Aorta (tissue), 5 donors: ENCODE measurements around the gene TYMS. TPM values are rescaled to one million over a fixed set of nuclear protein-coding genes. Genes with fewer than 3 reads are reported as not detected.

Experiments
- ATAC-seq: fragments of 200-7000 bp; cut with Tn5 transposase; one replicate; pipeline ENCODE4 v1.9.1; 2022; ENCODE audit warnings: moderate library complexity; ENCODE audit not compliant: low FRiP score
- DNase-seq, 2 donors: peaks; one replicate each; pipeline ENCODE4 v3.0.0-alpha.2; 2020
- H3K27ac ChIP-seq, 2 donors: one replicate each; pipeline ENCODE4 v1.5.1; 2013; ENCODE audit warnings: low read length in 2 of 2, mild to moderate bottlenecking in 2 of 2, moderate library complexity in 2 of 2, control low read depth in 1 of 2, inconsistent platforms in 1 of 2, low read depth in 1 of 2
- H3K27me3 ChIP-seq, 2 donors: one replicate each; pipeline ENCODE4 v1.6.1; 2013; ENCODE audit warnings: control low read depth in 1 of 2, low read length in 1 of 2, mild to moderate bottlenecking in 1 of 2, moderate library complexity in 1 of 2; ENCODE audit not compliant: insufficient read depth in 2 of 2, control insufficient read depth in 1 of 2
- H3K36me3 ChIP-seq, 2 donors: one replicate each; pipeline ENCODE4 v1.6.1; 2013; ENCODE audit warnings: control low read depth in 1 of 2, low read length in 1 of 2, mild to moderate bottlenecking in 1 of 2; ENCODE audit not compliant: insufficient read depth in 2 of 2, control insufficient read depth in 1 of 2
- H3K4me1 ChIP-seq, 2 donors: one replicate each; pipeline ENCODE4 v1.6.1; 2013; ENCODE audit warnings: low read length in 2 of 2, control low read depth in 1 of 2, mild to moderate bottlenecking in 1 of 2, moderate library complexity in 1 of 2; ENCODE audit not compliant: insufficient read depth in 2 of 2, control insufficient read depth in 1 of 2
- H3K4me3 ChIP-seq, 2 donors: one replicate each; pipeline ENCODE4 v1.5.1; 2013; ENCODE audit warnings: low read length in 2 of 2, control low read depth in 1 of 2, mild to moderate bottlenecking in 1 of 2
- H3K9me3 ChIP-seq: one replicate; pipeline ENCODE4 v1.6.1; 2013; ENCODE audit warnings: mild to moderate bottlenecking, low read length; ENCODE audit not compliant: control insufficient read depth
- WGBS, 2 donors: extraction: QIAGEN DNeasy Blood & Tissue Kit; methylation state at CpG; one replicate each; pipeline ENCODE4 v1.1.7; 2013; 5-methylcytosine and 5-hydroxymethylcytosine counted together
- intact Hi-C, 2 donors: fragments of 100-400 bp; cut with DNase I; formaldehyde crosslinking; loops; one replicate each; pipeline versions ENCODE4 v1.14.2 to v1.15.0; 2022
- polyA plus RNA-seq, 2 donors: library from polyadenylated mRNA; stranded (reverse); fragments of 200-250 nt; gene quantifications; one replicate each; pipeline ENCODE4 v1.2.3, GENCODE V29; 2013
- total RNA-seq, 2 donors: library from RNA; stranded (reverse); fragmentation: NEBNext Ultra II Directional; extraction: Animal tissue kit (Norgen Biotek cat#: 25700); gene quantifications; one replicate each; pipeline ENCODE4 v1.2.1, GENCODE V29; 2021
- donor health status: healthy with polysubstance abuse.
- donor health status: Bipolar disorder and iron deficiency.
- donor health status: DM: no; HTN: no; CAD: no.
- donor health status: DM: no; HTN: no; CAD: no.
- donor health status: DM: yes; HTN: yes; CAD: no.

Gene TYMS
- total and polyA plus RNA-seq, 4 donors, result 1.3 to 5.6 (median 4.3) TPM

- Histone ChIP-seq H3K4me1 (no peaks in the 10 kb centered on the region), H3K4me3 (no peak overlapping the region), H3K9me3 (no peaks in the 10 kb centered on the region), H3K27me3 (no peaks in the 10 kb centered on the region), H3K27ac (no peak overlapping the region), H3K36me3 (no peaks in the 10 kb centered on the region)
- ATAC-seq, result no peak
- intact Hi-C loops, result no loop called here
- no peak for DNase-seq
- 82 to 83% methylated on average over 2 of the region's 2 CpGs for WGBS, 2 donors
Observed at GRCh38 chr18:634551-635045, 22.9 kb upstream of the TYMS start.

- intact Hi-C loops, result no loop called here
- Histone ChIP-seq H3K27me3 (no peaks in the 10 kb centered on the region), H3K36me3 (no peaks in the 10 kb centered on the region), H3K27ac (no peak overlapping the region), H3K9me3 (no peaks in the 10 kb centered on the region), H3K4me1 (no peaks in the 10 kb centered on the region), H3K4me3 (no peak overlapping the region)
- ATAC-seq, result no peak
- 58 to 62% methylated on average over 8 of the region's 8 CpGs for whole genome bisulfite sequencing, 2 donors
- DNase-seq, result no peak
Observed at GRCh38 chr18:635171-635570, 22.3 kb upstream of the TYMS start.

GRCh38 chr18:641224-641623, 16.2 kb upstream of the TYMS start:
- intact Hi-C loops, result no loop called here
- WGBS, 2 donors, result 86 to 91% methylated on average over 6 of the region's 6 CpGs
- no peaks in the 10 kb centered on the region for H3K36me3 ChIP-seq
- ATAC-seq (no peak), DNase-seq (no peak)
- no peaks in the 10 kb centered on the region for H3K9me3 ChIP-seq
- no peak overlapping the region for H3K27ac ChIP-seq
- no peaks in the 10 kb centered on the region for H3K27me3 ChIP-seq
- H3K4me1 ChIP-seq, result no peaks in the 10 kb centered on the region
- H3K4me3 ChIP-seq, result no peak overlapping the region

GRCh38 chr18:644395-645004, 13.0 kb upstream of the TYMS start:
- DNase-seq, result no peak
- WGBS, 2 donors, result 35 to 44% methylated on average over 2 of the region's 2 CpGs
- H3K9me3 ChIP-seq, result no peaks in the 10 kb centered on the region
- no peak overlapping the region for H3K4me3 ChIP-seq
- H3K27me3 ChIP-seq, result no peaks in the 10 kb centered on the region
- no peak for ATAC-seq
- H3K36me3 ChIP-seq, result no peaks in the 10 kb centered on the region
- intact Hi-C loops, result no loop called here
- no peaks in the 10 kb centered on the region for H3K4me1 ChIP-seq
- H3K27ac ChIP-seq, result no peak overlapping the region

- Histone ChIP-seq H3K9me3 (no peaks in the 10 kb centered on the region), H3K27ac (no peak overlapping the region), H3K27me3 (no peaks in the 10 kb centered on the region), H3K36me3 (no peaks in the 10 kb centered on the region), H3K4me3 (no peak overlapping the region), H3K4me1 (no peaks in the 10 kb centered on the region)
- WGBS, 2 donors, result 90 to 96% methylated on average over 5 of the region's 5 CpGs
- ATAC-seq (no peak), DNase-seq (no peak)
- intact Hi-C loops, result no loop called here
Observed at GRCh38 chr18:647304-647703, 10.1 kb upstream of the TYMS start.

- intact Hi-C loops, result no loop called here
- Histone ChIP-seq H3K36me3 (no peaks in the 10 kb centered on the region), H3K27me3 (peaks cover 0 to under 1% of the 10 kb centered on the region in 2 donors), H3K27ac (no peak overlapping the region), H3K4me3 (no peak overlapping the region), H3K4me1 (no peaks in the 10 kb centered on the region), H3K9me3 (no peaks in the 10 kb centered on the region)
- WGBS, 2 donors, result 83 to 86% methylated on average over 5 of the region's 5 CpGs
- no peak for DNase-seq
- ATAC-seq, result no peak
Observed at GRCh38 chr18:649341-649740, 8.1 kb upstream of the TYMS start.

- ATAC-seq, result no peak
- H3K27ac ChIP-seq, result no peak overlapping the region
- intact Hi-C loops, result no loop called here
Observed at GRCh38 chr18:650428-650858, 7.0 kb upstream of the TYMS start.

GRCh38 chr18:652131-652530, 5.3 kb upstream of the TYMS start:
- Histone ChIP-seq H3K4me3 (no peak overlapping the region), H3K36me3 (no peaks in the 10 kb centered on the region), H3K9me3 (no peaks in the 10 kb centered on the region), H3K27me3 (peaks cover 0 to 2% of the 10 kb centered on the region in 2 donors), H3K27ac (no peak overlapping the region), H3K4me1 (no peaks in the 10 kb centered on the region)
- no peak for DNase-seq
- ATAC-seq, result no peak
- 51 to 60% methylated on average over 4 of the region's 4 CpGs for WGBS, 2 donors
- intact Hi-C loops, result no loop called here

More at GRCh38 chr18:650428-650858, 7.0 kb upstream of the TYMS start:
- peaks cover 0 to 2% of the 10 kb centered on the region in 2 donors for H3K27me3 ChIP-seq
- no peaks in the 10 kb centered on the region for H3K9me3 ChIP-seq
- no peaks in the 10 kb centered on the region for H3K4me1 ChIP-seq
- no peaks in the 10 kb centered on the region for H3K36me3 ChIP-seq
- no peak overlapping the region for H3K4me3 ChIP-seq
- WGBS, 2 donors, result 80 to 84% methylated on average over 6 of the region's 6 CpGs
- no peak for DNase-seq

- DNase-seq, result no peak
- Histone ChIP-seq H3K9me3 (no peaks in the 10 kb centered on the region), H3K27ac (no peak overlapping the region), H3K27me3 (peaks cover 0 to 2% of the 10 kb centered on the region in 2 donors), H3K4me3 (no peak overlapping the region), H3K36me3 (no peaks in the 10 kb centered on the region), H3K4me1 (no peaks in the 10 kb centered on the region)
- no peak for ATAC-seq
- 97 to 98% methylated on average over 2 of the region's 2 CpGs for WGBS, 2 donors
- intact Hi-C loops, result no loop called here
Observed at GRCh38 chr18:653512-653911, 3.9 kb upstream of the TYMS start.
